ENCODE data around the gene MRC2.

DNA sequence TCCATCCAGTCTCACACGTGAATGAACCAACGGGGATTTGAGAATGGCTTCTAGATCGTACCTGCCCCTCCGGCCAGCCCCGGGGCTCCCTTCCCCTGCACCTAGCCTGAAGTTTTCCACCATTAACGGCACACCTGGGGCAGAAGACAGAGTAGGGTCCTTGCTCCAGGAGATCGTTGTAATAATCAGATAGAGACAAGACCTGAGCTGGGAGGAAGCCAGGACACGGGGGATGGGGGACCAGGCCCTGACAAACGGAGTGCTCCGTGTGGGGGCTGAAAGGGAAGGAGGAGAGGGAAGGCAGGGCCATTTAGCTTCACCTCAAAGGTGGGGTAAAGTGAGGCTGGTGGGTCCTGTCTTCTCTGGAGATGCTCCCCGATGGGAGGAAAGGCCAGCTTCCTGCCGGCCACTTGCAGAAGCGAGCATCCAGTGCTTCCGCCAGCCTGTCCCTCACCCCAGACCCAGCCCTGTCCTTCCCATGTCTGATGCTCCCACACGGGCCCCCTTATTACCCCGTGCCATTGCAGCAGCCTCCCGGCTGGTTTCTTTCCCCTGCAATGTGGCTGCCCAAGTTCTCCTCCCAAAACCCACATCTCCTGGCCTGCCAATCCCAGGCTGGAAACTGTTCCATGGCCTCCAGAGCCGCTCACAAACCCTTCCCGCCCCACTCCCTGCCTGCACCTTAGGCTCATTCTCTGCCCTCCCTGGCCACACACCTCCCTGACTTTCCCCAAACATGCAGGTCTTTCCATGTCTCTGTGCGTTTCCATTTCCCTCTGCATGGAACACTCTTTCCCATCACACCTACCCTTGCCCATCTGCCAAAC is 79.3 kb downstream of the MRC2 start:
- no peak for TF ChIP-seq EZH2 (IDR thresholded peaks at IDR 0.05; ENCODE audit: insufficient read depth, poor library complexity, severe bottlenecking)
- no peak for TF ChIP-seq EZH2phosphoT487 (IDR thresholded peaks at IDR 0.05; ENCODE audit: insufficient read depth, low read depth)

Measured in GM23248 (cell line).